ENCODE measurements around the gene TTC7B.

The TTC7B gene

DNA sequence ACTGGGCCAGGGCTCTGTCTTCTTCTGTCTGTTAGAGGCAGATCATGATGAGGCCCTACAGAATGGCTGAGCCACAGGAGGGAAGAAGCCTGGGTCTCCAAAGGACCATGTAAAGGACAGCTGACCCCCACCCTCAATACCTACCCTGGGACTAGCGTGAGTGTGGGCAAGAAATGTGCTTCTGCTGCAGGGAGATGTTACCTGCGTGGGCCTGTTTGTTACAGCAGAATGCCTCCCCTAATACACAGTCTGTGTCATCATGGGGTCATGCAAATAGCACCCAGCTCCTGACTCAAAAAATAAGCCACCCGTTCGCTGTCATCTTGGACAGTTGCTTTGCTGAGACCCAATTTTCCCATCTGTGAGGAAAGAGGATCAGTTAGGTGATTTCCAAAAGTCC lies 328.8 kb downstream of the TTC7B start:
- no peak for DNase-seq (ENCODE audit: low read depth)

DNA sequence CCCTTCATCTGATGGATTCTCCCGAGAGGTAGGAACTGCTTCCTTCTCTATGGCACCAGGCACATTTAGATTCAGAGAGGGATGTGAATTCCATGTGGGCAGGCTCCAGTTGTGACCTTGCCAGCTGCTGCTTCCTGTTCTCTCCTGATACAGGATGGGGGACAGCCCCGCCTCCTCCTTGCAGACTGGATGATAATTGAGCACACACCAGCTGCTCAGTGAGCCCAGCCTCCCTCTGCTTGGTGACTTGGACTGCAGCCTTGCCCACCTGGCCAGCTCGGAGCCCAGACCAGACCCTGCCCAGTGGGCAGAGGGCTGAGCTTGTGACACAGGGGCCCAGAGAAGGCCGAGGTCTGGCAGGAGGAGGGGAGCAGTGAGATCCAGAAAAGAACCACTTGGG lies 329.2 kb downstream of the TTC7B start:
- DNase-seq (ENCODE audit: low read depth), result no peak

DNA sequence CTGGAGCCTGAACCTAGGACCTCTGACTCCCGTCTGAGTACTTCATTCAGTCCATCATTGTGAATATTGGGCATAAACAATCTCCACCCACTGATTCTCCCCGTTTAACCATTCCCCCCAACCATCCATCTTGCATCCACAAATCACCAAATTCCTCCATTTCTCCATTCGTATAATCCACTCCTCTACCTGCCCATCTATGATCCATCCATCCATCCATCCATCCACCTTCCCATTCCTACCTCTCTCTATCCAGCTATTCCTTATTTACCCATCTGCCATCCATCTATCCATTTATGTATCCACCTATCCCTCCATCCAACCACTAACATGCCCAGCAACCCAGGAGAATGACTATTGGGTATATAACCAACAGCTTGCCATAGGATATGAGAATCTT lies 331.9 kb downstream of the TTC7B start:
- no peak for DNase-seq (ENCODE audit: low read depth)

DNA sequence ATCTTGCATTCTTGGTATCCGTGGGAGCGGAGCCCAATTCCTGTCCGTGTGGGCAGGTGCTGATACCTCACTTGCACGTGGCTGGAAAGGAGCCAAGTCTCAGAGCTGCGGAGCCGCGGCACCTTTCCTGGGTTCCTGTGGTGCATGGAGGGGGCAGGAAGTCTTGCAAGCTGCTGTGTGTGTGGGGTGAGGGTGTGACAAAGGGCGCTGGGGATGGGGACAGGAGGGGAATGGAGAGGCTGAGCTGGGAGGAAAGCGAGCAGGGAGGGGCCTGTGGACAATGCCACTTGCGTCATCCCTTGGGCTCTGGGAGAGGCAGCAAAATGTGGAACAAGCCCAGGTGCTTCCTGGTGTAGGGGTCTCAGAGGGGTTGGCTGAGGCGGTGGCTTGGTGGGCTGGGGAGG lies 332.7 kb downstream of the TTC7B start:
- DNase-seq (ENCODE audit: low read depth), result peak; percentile 21

DNA sequence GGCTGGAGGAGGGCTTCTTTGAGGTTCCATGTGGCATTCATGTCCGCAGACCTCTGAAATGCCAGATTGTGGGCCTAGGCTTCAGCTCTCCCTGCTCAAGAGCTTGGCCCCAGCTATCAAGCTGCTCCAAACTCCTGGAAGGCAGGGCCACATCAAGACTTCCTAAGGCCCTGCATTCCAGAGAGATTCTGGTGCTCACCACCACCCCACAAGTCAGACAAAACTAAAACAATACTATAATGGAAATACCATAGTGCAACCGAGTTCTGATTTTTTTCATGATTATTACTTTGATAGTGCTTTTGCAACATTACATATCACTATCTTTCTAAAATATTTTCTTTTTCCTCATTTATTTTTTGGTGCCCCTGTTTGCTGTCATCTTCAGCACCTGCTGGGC lies 333.1 kb downstream of the TTC7B start:
- DNase-seq (ENCODE audit: low read depth), result no peak

DNA sequence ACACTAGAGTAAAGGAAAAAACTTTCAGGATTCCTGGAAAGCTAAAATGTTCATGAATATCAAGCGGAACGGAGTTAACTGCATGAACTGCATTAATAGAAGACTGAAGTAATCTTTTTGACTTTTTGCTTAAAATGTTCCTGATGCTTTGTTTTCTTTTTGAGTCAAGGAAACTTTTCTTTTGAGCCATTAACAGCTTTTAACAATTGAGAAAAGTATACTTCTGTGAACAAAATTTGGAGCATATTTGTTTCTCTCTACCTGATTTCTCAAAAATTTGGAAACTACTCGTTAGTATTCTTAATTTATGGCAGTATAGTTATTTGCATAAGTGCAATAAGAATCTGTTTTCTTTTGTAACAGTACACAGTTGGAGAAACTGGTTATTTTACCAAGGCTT lies 340.9 kb downstream of the TTC7B start:
- no peak for DNase-seq (ENCODE audit: low read depth)

All from activated T-helper 1 cell treated with Interleukin-2 at 50 U/mL for 16 hours (primary cell).